OCI-LY7 (cell line): Measurements from ENCODE around the gene DUSP6. TPM values are rescaled to one million over a fixed set of nuclear protein-coding genes. Genes with fewer than 3 reads are reported as not detected.

Source experiments
- BruUV-seq: library from RNA; stranded (reverse); fragments of 400-500 nt; replicated peaks from 2 replicates; lab custom pipeline; 2021; lab: Mats Ljungman, UMichigan
- CTCF ChIA-PET: fragments of 300-600 bp; sonication (Branson Sonifier 250); formaldehyde crosslinking; loops from one replicate; lab custom pipeline; 2022; ENCODE audit warnings: antibody characterized with exemption; ENCODE audit not compliant: unreplicated experiment; lab: Charles Lee
- POLR2A ChIA-PET: fragments of 300-600 bp; sonication (Branson Sonifier 250); formaldehyde crosslinking; loops from one replicate; lab custom pipeline; 2022; ENCODE audit warnings: antibody characterized with exemption; lab: Charles Lee
- DNase-seq: peaks from one replicate; pipeline ENCODE4 v3.0.0-alpha.2; 2015; ENCODE audit warnings: low spot score
- H2AFZ ChIP-seq: fragments of 200-600 bp; sonication (generic), shearing (Covaris generic); 2 replicates; pipeline ENCODE4 v1.6.1; 2014; ENCODE audit warnings: mild to moderate bottlenecking, antibody characterized with exemption, low read length, moderate library complexity
- H3K27ac ChIP-seq: fragments of 200-600 bp; sonication (generic); 2 replicates; pipeline ENCODE4 v1.5.1; 2014; ENCODE audit warnings: mixed run types, low read depth, mild to moderate bottlenecking, moderate library complexity, low read length, inconsistent platforms; ENCODE audit not compliant: poor library complexity, severe bottlenecking
- H3K36me3 ChIP-seq: fragments of 200-600 bp; sonication (generic); 2 replicates; pipeline ENCODE4 v1.6.1; 2014; ENCODE audit warnings: mild to moderate bottlenecking, antibody characterized with exemption, low read length, moderate library complexity, mixed read lengths; ENCODE audit not compliant: insufficient read depth
- H3K4me1 ChIP-seq: fragments of 200-600 bp; sonication (generic); 2 replicates; pipeline ENCODE4 v1.5.1; 2014; ENCODE audit warnings: mild to moderate bottlenecking, low read length; ENCODE audit not compliant: insufficient read depth, poor library complexity, severe bottlenecking
- H3K4me2 ChIP-seq: fragments of 200-600 bp; sonication (generic); 2 replicates; pipeline ENCODE4 v1.6.1; 2014; ENCODE audit warnings: mild to moderate bottlenecking, low read length
- H3K4me3 ChIP-seq: fragments of 200-600 bp; sonication (generic); 2 replicates; pipeline ENCODE4 v1.5.1; 2014; ENCODE audit warnings: mild to moderate bottlenecking, low read depth, low read length; ENCODE audit not compliant: poor library complexity, severe bottlenecking
- H3K79me2 ChIP-seq: fragments of 200-600 bp; sonication (generic); 2 replicates; pipeline ENCODE4 v1.6.1; 2016; ENCODE audit warnings: low read depth, mild to moderate bottlenecking, low read length, moderate library complexity, mixed read lengths; ENCODE audit not compliant: insufficient read depth
- H3K9me2 ChIP-seq: fragments of 200-600 bp; sonication (generic); 2 replicates; pipeline ENCODE4 v1.6.1; 2016; ENCODE audit warnings: mild to moderate bottlenecking, low read length, mixed read lengths; ENCODE audit not compliant: insufficient read depth
- H3K9me3 ChIP-seq: fragments of 200-600 bp; sonication (generic); 2 replicates; pipeline ENCODE4 v1.6.1; 2014; ENCODE audit warnings: mild to moderate bottlenecking, mixed run types, low read length, mixed read lengths
- H4K20me1 ChIP-seq: fragments of 200-600 bp; sonication (generic); 2 replicates; pipeline ENCODE4 v1.6.1; 2014; ENCODE audit warnings: mild to moderate bottlenecking, antibody characterized with exemption, low read length, moderate library complexity, mixed read lengths; ENCODE audit not compliant: insufficient read depth
- CTCF ChIP-seq: fragments of 200-600 bp; sonication (generic); conservative IDR thresholded peaks from 2 replicates; pipeline ENCODE4 v1.5.1; 2014; ENCODE audit warnings: mild to moderate bottlenecking, antibody characterized with exemption, low read length, moderate library complexity, mixed read lengths
- EZH2phosphoT487 ChIP-seq: fragments of 200-600 bp; sonication (generic); IDR thresholded peaks from 2 replicates; pipeline ENCODE4 v1.6.1; 2018; ENCODE audit warnings: low read depth, borderline replicate concordance, mild to moderate bottlenecking, mixed run types, antibody characterized with exemption, low read length, moderate library complexity, mixed read lengths
- intact Hi-C: fragments of 100-400 bp; cut with micrococcal nuclease; formaldehyde crosslinking; loops from one replicate; pipeline ENCODE4 v1.10.0; 2022; ENCODE audit not compliant: unreplicated experiment
- total RNA-seq, 2 experiments: library from RNA; depleted of rRNA in 1 of 2; stranded (reverse); fragments of >200 nt in 1 of 2; shearing (Covaris generic) in 1 of 2; gene quantifications; 2 replicates each; pipeline ENCODE4 v1.2.3, GENCODE V29; 2014 to 2022

DUSP6 gene
- total RNA-seq, 2 experiments from 2014 or later = 0.47 to 2.2 TPM

DNA sequence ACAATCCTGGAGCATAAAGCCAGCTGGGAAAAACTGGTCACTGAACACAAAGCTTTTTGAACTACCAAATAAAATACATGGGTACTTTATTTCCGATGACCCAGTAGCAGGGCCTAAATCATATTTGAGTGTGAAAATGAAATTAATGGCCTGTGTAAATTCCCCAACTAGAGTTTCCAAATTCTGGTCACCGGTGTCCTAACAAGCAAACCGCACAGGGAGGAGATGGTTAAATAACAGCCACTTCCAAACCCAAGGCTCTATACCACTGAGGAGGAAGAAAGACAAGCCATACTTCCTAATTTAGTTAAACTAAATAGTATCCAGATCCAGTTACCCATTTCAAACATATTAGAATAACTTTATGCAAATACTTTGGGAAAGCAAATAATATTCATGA is 40.1 kb upstream of the DUSP6 start:
- Histone ChIP-seq H2AFZ (no peak overlapping the region), H3K36me3 (no peaks in the 10 kb centered on the region), H3K4me2 (no peak overlapping the region), H3K4me3 (no peak overlapping the region), H3K4me1 (no peaks in the 10 kb centered on the region), H4K20me1 (no peaks in the 10 kb centered on the region), H3K27ac (no peak overlapping the region), H3K79me2 (no peaks in the 10 kb centered on the region), H3K9me3 (no peaks in the 10 kb centered on the region), H3K9me2 (no peaks in the 10 kb centered on the region)
- POLR2A ChIA-PET = interaction anchor here (1.2 kb wide), 1 partner anchor 14 kb away, joined by 3 read pairs; no protein-coding TSS in a partner anchor
- no TSS peak for BruUV-seq
- TF ChIP-seq CTCF (no peak), EZH2phosphoT487 (no peak)
- intact Hi-C loops = no loop called here
- DNase-seq = no peak
- CTCF ChIA-PET = no interaction called here

- no peaks in the 10 kb centered on the region for H3K9me2 ChIP-seq
- H3K9me3 ChIP-seq = no peaks in the 10 kb centered on the region
- TF ChIP-seq EZH2phosphoT487 (no peak), CTCF (no peak)
- no peak overlapping the region for H2AFZ ChIP-seq
- H3K79me2 ChIP-seq = no peaks in the 10 kb centered on the region
- DNase-seq = no peak
- no peak overlapping the region for H3K4me2 ChIP-seq
- no peaks in the 10 kb centered on the region for H4K20me1 ChIP-seq
- intact Hi-C loops = no loop called here
- BruUV-seq = no TSS peak
- no peaks in the 10 kb centered on the region for H3K4me1 ChIP-seq
- no peak overlapping the region for H3K4me3 ChIP-seq
- POLR2A ChIA-PET = interaction anchor here (1.2 kb wide), 1 partner anchor 14 kb away, joined by 3 read pairs; no protein-coding TSS in a partner anchor
- H3K36me3 ChIP-seq = no peaks in the 10 kb centered on the region
- no peak overlapping the region for H3K27ac ChIP-seq
- CTCF ChIA-PET = no interaction called here
Measured at GRCh38 chr12:89391726-89392336, 39.5 kb upstream of the DUSP6 start.
